ENCODE measurements around the gene TRIML2.

GRCh38 chr4:188158336-188158735 lies 48.9 kb upstream of the TRIML2 start:
- TF ChIP-seq RARB (CRISPR knock-in tag; IDR thresholded peaks at IDR 0.05) (no peak), CREB5 (CRISPR knock-in tag; IDR thresholded peaks at IDR 0.05; ENCODE audit: low read depth) (no peak), SNAI2 (CRISPR knock-in tag; IDR thresholded peaks at IDR 0.05) (no peak), ARNTL (CRISPR knock-in tag; IDR thresholded peaks at IDR 0.05; ENCODE audit: borderline replicate concordance, low read depth) (no peak)
